KG1 (cell line): ENCODE measurements around the gene NEU1.
"Not testable (repeated sequence)": the region's sequence is repeated elsewhere in the genome, so short reads cannot be mapped to it uniquely, and the experiment has no call there.

Experiments
- DNase-seq: peaks from one replicate; lab custom pipeline; 2025; lab: John Stamatoyannopoulos, UW

Gene NEU1

GRCh38 chr6:31874084-31874670 is 11.6 kb upstream of the NEU1 start:
- DNase-seq: no peak

- no peak for DNase-seq
Measured at GRCh38 chr6:31871046-31871659, 8.5 kb upstream of the NEU1 start.

GRCh38 chr6:31870385-31870921 is 7.8 kb upstream of the NEU1 start:
- DNase-seq: no peak

- DNase-seq: no peak
Measured at GRCh38 chr6:31869343-31869742, 6.7 kb upstream of the NEU1 start.

- DNase-seq: not testable (repeated sequence)
Measured at GRCh38 chr6:31868658-31868971, 6.0 kb upstream of the NEU1 start.

- DNase-seq: no peak
Measured at GRCh38 chr6:31865205-31866118, 2.8 kb upstream of the NEU1 start.

- no peak for DNase-seq
Measured at GRCh38 chr6:31864818-31865204, 2.2 kb upstream of the NEU1 start.

GRCh38 chr6:31864123-31864562 is 1.5 kb upstream of the NEU1 start:
- peak; percentile 2 for DNase-seq

GRCh38 chr6:31861919-31862343 is 690 bp downstream of the NEU1 start:
- no peak for DNase-seq

GRCh38 chr6:31861150-31861549 is 1.5 kb downstream of the NEU1 start:
- no peak for DNase-seq

GRCh38 chr6:31860349-31860748 is 2.3 kb downstream of the NEU1 start:
- no peak for DNase-seq

GRCh38 chr6:31859923-31860322 is 2.7 kb downstream of the NEU1 start:
- no peak for DNase-seq

- no peak for DNase-seq
Measured at GRCh38 chr6:31858707-31859106, 3.9 kb downstream of the NEU1 start.

- DNase-seq: not testable (repeated sequence)
Measured at GRCh38 chr6:31857774-31858173, 4.8 kb downstream of the NEU1 start.

GRCh38 chr6:31851980-31852718 is 10.5 kb downstream of the NEU1 start:
- not testable (repeated sequence) for DNase-seq

GRCh38 chr6:31851485-31851832 is 11.2 kb downstream of the NEU1 start:
- no peak for DNase-seq

- no peak for DNase-seq
Measured at GRCh38 chr6:31850765-31851484, 11.7 kb downstream of the NEU1 start.

GRCh38 chr6:31847276-31847978 is 15.2 kb downstream of the NEU1 start:
- DNase-seq: no peak

- no peak for DNase-seq
Measured at GRCh38 chr6:31844507-31844906, 18.1 kb downstream of the NEU1 start.

- no peak for DNase-seq
Measured at GRCh38 chr6:31842053-31842452, 20.6 kb downstream of the NEU1 start.

- DNase-seq: not testable (repeated sequence)
Measured at GRCh38 chr6:31839779-31840126, 22.9 kb downstream of the NEU1 start.
